PFSK-1 (cell line): ENCODE data around the gene GPR137B.

ENCODE experiments used
- FOXP2 ChIP-seq: optimal IDR thresholded peaks from 2 replicates; pipeline ENCODE3; 2011; ENCODE audit warnings: borderline replicate concordance, control low read depth, inconsistent platforms; ENCODE audit not compliant: insufficient read depth; ENCODE audit errors: extremely low read length, extremely low read depth
- POLR2AphosphoS5 ChIP-seq: IDR thresholded peaks from 2 replicates; pipeline ENCODE4 v1.6.1; 2012; ENCODE audit warnings: low read depth, mild to moderate bottlenecking, control low read depth, low read length, moderate library complexity
- REST ChIP-seq, 2 experiments: IDR thresholded peaks; 2 replicates each; pipeline versions ENCODE4 v1.6.1 to v1.8.0; 2011 to 2012; ENCODE audit warnings: low read depth in 2 of 2, low read length in 2 of 2, control low read depth in 1 of 2, inconsistent platforms in 1 of 2, mild to moderate bottlenecking in 1 of 2, moderate library complexity in 1 of 2; ENCODE audit not compliant: insufficient read depth in 1 of 2
- SIN3A ChIP-seq: IDR thresholded peaks from 2 replicates; pipeline ENCODE4 v1.6.1; 2012; ENCODE audit warnings: mild to moderate bottlenecking, low read length, moderate library complexity, borderline replicate concordance; ENCODE audit not compliant: insufficient read depth
- TAF1 ChIP-seq: IDR thresholded peaks from 2 replicates; pipeline ENCODE4 v1.6.1; 2012; ENCODE audit warnings: low read length, control low read depth, borderline replicate concordance; ENCODE audit not compliant: insufficient read depth

The GPR137B gene

DNA sequence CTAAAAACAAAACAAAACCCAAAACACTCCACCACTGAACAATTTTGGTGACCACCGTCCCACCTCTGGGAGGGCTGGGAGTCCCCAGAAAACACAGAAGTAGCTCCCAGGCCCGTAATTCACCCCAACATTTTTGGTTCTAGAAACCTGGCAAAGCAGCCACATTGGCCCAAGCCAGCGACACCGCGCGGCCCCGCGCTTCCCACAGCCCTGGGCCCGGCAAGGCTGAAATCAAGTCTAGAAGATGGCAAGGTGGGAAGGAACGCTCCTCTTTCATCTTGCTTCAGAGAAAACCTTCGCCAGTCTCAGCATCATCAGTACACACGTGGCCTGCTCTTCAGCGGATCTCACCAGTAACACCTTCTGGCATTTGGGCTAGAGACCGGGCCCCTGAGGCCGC, 41.5 kb upstream of the GPR137B start:
- TF ChIP-seq FOXP2, result no peak
- no peak for TF ChIP-seq POLR2AphosphoS5
- TF ChIP-seq SIN3A, result no peak
- TF ChIP-seq REST (IDR thresholded peaks at IDR 0.05; ENCODE audit: insufficient read depth in 1 of 2, low read depth in 2 of 2, low read length in 2 of 2), result no peak
- TF ChIP-seq TAF1, result no peak

- TF ChIP-seq SIN3A (no peak), REST (IDR thresholded peaks at IDR 0.05; ENCODE audit: insufficient read depth in 1 of 2, low read depth in 2 of 2, low read length in 2 of 2) (no peak), TAF1 (no peak), FOXP2 (no peak), POLR2AphosphoS5 (no peak)
Measured at GRCh38 chr1:236101233-236102200, 40.8 kb upstream of the GPR137B start.

DNA sequence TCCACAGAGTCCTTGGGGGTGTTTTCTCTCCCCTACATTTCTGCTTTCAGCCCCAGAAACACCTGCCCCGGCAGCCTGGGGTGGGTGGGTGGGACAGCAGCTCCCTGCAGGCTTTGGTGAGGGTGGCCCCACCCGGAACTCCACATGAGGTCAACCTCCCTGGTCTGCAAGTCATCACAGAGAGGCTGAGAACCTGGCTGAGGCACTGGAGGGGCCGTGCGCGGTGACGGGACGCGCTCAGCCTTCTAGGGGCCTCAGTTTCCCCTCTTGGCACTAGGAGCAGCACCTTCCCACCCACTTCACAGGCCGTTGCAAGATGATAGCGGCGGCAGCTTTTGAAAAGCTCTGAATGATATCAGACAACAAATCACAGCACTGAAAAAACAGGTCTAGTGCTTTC, 39.7 kb upstream of the GPR137B start:
- TF ChIP-seq REST (IDR thresholded peaks at IDR 0.05; ENCODE audit: insufficient read depth in 1 of 2, low read depth in 2 of 2, low read length in 2 of 2) (no peak), POLR2AphosphoS5 (no peak), FOXP2 (no peak), SIN3A (no peak), TAF1 (no peak)

DNA sequence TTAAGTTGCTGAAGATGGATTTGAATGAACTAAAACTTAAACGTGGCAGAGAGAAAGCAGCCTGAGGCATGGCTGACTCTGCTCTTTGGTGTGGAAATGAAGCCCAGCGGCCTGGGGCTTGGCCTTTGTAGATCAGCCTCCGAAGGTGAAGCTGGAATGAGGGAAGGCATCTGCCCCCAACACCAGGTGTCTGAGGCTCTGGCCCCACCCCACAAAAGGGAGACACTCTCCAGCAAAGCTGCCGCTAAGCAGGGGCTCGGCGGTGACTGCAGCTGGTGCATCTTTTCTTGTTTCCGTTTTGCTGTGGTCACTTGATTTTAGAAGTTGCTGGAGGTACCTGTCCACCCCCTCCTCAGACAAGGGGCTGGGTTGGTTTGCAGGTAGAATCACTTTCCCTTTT, 39.3 kb upstream of the GPR137B start:
- TF ChIP-seq FOXP2 (no peak), TAF1 (no peak), REST (IDR thresholded peaks at IDR 0.05; ENCODE audit: insufficient read depth in 1 of 2, low read depth in 2 of 2, low read length in 2 of 2) (no peak), SIN3A (no peak), POLR2AphosphoS5 (no peak)
